ENCODE data around the gene PRR33.

DNA sequence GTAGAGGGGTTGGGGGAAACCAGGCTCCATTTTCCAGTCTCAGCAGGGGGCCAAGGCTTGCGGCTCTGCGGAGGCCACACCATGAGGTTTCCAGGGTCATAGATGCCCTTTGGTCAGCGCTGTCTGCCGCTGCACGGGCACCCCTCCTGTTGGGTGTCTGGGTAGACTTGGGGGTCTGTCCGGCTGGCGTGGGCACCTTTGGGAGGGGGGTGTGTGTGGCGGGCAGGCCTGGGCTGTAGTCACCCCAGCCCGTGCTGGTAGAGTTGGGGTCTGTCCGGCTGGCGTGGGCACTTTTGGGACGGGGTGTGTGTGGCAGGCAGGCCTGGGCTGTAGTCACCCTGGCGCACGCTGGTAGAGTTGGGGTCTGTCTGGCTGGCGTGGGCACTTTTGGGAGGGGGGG, 20.2 kb downstream of the PRR33 start:
- TF ChIP-seq POLR2AphosphoS5 (IDR thresholded peaks at IDR 0.05; ENCODE audit: insufficient read depth in 1 of 2, low read depth in 1 of 2) (no peak), POLR2A (IDR thresholded peaks at IDR 0.05) (no peak)
- TF ChIP-seq, protein P1, sequence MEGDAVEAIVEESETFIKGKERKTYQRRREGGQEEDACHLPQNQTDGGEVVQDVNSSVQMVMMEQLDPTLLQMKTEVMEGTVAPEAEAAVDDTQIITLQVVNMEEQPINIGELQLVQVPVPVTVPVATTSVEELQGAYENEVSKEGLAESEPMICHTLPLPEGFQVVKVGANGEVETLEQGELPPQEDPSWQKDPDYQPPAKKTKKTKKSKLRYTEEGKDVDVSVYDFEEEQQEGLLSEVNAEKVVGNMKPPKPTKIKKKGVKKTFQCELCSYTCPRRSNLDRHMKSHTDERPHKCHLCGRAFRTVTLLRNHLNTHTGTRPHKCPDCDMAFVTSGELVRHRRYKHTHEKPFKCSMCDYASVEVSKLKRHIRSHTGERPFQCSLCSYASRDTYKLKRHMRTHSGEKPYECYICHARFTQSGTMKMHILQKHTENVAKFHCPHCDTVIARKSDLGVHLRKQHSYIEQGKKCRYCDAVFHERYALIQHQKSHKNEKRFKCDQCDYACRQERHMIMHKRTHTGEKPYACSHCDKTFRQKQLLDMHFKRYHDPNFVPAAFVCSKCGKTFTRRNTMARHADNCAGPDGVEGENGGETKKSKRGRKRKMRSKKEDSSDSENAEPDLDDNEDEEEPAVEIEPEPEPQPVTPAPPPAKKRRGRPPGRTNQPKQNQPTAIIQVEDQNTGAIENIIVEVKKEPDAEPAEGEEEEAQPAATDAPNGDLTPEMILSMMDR (IDR thresholded peaks at IDR 0.05) = no peak
